Ovary (tissue), 9 donors: ENCODE data around the gene TIMM10B. TPM values are rescaled to one million over a fixed set of nuclear protein-coding genes. Genes with fewer than 3 reads are reported as not detected.

Experiments
- DNase-seq, 5 donors: peaks; one replicate each; pipeline ENCODE4 v3.0.0-alpha.2; 2019 to 2020
- H3K27ac ChIP-seq, 2 donors: fragments of 200-600 bp; one replicate each; pipeline versions ENCODE4 v1.5.1 to v1.8.0; 2019 to 2022
- H3K27me3 ChIP-seq: fragments of 200-600 bp; one replicate; pipeline ENCODE4 v1.8.0; 2022
- H3K36me3 ChIP-seq: fragments of 200-600 bp; sonication (generic); one replicate; pipeline ENCODE4 v1.5.1; 2019
- H3K4me1 ChIP-seq: one replicate; pipeline ENCODE4 v1.8.1; 2013; ENCODE audit warnings: mild to moderate bottlenecking, moderate library complexity; ENCODE audit not compliant: insufficient read depth
- H3K4me3 ChIP-seq: fragments of 200-600 bp; sonication (generic); one replicate; pipeline ENCODE4 v1.5.1; 2017
- H3K9me3 ChIP-seq, 2 donors: fragments of 200-600 bp in 1 of 2; sonication (generic) in 1 of 2; one replicate each; pipeline versions ENCODE4 v1.5.1 to v1.8.1; 2013 to 2019; ENCODE audit warnings: mild to moderate bottlenecking in 1 of 2, moderate library complexity in 1 of 2
- CTCF ChIP-seq, 3 donors: fragments of 450-650 bp in 2 of 3; fragments of 200-600 bp in 1 of 3; IDR thresholded peaks; one replicate each; pipeline versions ENCODE4 v1.5.1 to v1.8.0; 2016 to 2022; ENCODE audit warnings: antibody characterized with exemption in 3 of 3, mild to moderate bottlenecking in 1 of 3
- EP300 ChIP-seq: sonication (generic); formaldehyde crosslinking; IDR thresholded peaks from one replicate; pipeline ENCODE4 v1.6.1; 2017; ENCODE audit warnings: antibody characterized with exemption
- POLR2A ChIP-seq: fragments of 450-650 bp; IDR thresholded peaks from one replicate; pipeline ENCODE4 v1.6.1; 2017; ENCODE audit warnings: antibody characterized with exemption, mild to moderate bottlenecking, moderate library complexity
- WGBS, 3 donors: extraction: QIAGEN DNeasy Blood & Tissue Kit in 1 of 3; methylation state at CpG; one replicate each; pipeline versions ENCODE4 v1.1.5 to v1.1.7; 2013 to 2017; 5-methylcytosine and 5-hydroxymethylcytosine counted together
- intact Hi-C, 4 donors: fragments of 100-400 bp; cut with DNase I; formaldehyde crosslinking; loops; one replicate each; pipeline versions ENCODE4 v1.11.0 to v1.15.1; 2022 to 2023
- polyA plus RNA-seq, 2 donors: library from polyadenylated mRNA; stranded (reverse); fragments of 200-250 nt in 1 of 2; fragments of 350-450 nt in 1 of 2; fragmentation: Illumina TruSeq in 1 of 2; extraction: RNeasy Lipid Tissue Mini Kit (QIAGEN cat#74804) in 1 of 2; gene quantifications; one replicate each; pipeline ENCODE4 v1.2.3, GENCODE V29; 2013 to 2014
- total RNA-seq, 7 donors: library from RNA; depleted of rRNA in 2 of 7; stranded (reverse); fragments of >200 nt in 2 of 7; fragmentation: NEBNext Ultra II Directional in 3 of 7; extraction: Animal tissue kit (Norgen Biotek cat#: 25700) in 3 of 7; gene quantifications; one replicate each; pipeline versions ENCODE4 v1.1.0 to v1.2.4, GENCODE V29; 2016 to 2023
- donor health status: DM: no; HTN: no; CAD: no; lungs with moderate emphysema.
- donor health status: DM: no; HTN: no; CAD: no.
- donor health status: Bipolar disorder and iron deficiency.
- donor health status: DM: yes; HTN: yes; CAD: no.
- donor health status: DM: no; HTN: no; CAD: no.
- donor health status: DM: yes; HTN: yes; CAD: no.

TIMM10B gene
- total and polyA plus RNA-seq, 9 donors = 19.4 to 64.7 (median 38.4) TPM

DNA sequence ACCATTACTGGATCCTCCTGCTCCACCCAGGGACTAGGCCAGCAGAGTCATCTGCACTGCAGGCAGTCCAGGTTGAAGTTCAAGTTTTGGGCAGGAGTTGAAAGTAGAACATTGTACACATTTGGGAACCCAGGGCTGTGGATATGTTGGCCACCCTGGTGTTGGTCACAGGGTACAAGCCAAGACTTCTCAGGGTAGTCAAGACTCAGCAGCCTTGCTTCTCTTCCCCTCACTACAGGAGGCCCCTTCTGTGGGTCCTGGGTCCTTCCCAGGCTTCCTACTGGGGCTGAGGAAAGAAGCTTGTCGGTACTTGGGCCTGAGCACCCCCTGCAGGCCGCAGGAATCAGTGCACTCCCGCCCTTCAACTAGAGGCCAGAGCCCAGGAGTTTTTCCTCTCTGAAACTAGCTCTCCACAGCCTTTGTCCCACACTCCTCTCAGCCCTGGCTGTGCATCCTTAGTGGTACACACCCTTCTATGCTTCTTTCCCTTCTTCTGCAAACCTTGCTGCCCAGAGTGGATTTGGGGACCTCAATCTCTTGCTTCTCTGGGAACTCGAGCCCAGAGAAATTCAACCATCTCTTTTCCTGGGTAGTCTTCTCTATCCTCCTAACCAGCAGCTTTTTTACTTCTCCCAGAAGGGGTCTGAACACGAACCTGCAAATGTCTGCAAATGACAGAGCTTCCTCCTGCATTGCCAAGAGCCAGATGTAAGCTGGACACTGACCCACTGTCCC lies 37.9 kb upstream of the TIMM10B start:
- TF ChIP-seq EP300 (no peak), POLR2A (no peak), CTCF (IDR thresholded peaks at IDR 0.05) (peak; percentile 53 to 69 (median 53))
- WGBS, 3 donors = 24 to 30% (median 27%) methylated on average over 5 of the region's 5 CpGs
- H3K27ac ChIP-seq = no peak overlapping the region
- no peaks in the 10 kb centered on the region for H3K36me3 ChIP-seq
- H3K27me3 ChIP-seq = no peaks in the 10 kb centered on the region
- no peaks in the 10 kb centered on the region for H3K9me3 ChIP-seq
- no peaks in the 10 kb centered on the region for H3K4me1 ChIP-seq
- H3K4me3 ChIP-seq = no peak overlapping the region
- peak; percentile 35 to 71 (median 62) for DNase-seq
- intact Hi-C loops = loop anchor here (2.0 to 10.0 kb wide), 4 partner anchors 63 to 419 kb away; no protein-coding TSS in a partner anchor

DNA sequence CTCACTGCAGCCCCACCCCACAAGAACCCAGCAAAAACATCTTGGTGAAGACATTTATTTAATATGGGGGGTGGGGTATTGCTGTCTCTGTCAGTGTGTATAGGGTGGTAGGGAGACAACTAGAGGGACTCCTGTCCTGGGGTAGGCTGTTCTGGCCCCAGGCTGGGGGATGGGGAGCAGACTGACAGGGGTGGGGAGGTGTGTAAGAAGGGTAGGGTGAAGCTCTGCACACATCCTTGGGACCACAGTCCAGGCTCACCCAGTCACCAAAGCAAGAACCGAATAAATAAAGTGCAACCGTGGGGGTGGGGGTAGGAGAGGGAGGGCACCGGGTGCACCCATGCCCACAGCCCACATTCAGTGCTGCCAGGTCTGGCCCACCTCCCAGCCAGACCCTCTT lies 32.7 kb upstream of the TIMM10B start:
- 87 to 88% (median 88%) methylated on average over 3 of the region's 3 CpGs for WGBS, 3 donors
- no peaks in the 10 kb centered on the region for H3K4me1 ChIP-seq
- no peaks in the 10 kb centered on the region for H3K36me3 ChIP-seq
- intact Hi-C loops = loop anchor here in 1 of 4 donors (10.0 kb wide), 1 partner anchor 424 kb away; no protein-coding TSS in a partner anchor
- H3K9me3 ChIP-seq = no peaks in the 10 kb centered on the region
- no peak overlapping the region for H3K4me3 ChIP-seq
- no peaks in the 10 kb centered on the region for H3K27me3 ChIP-seq
- TF ChIP-seq EP300 (no peak), CTCF (IDR thresholded peaks at IDR 0.05) (no peak), POLR2A (no peak)
- no peak for DNase-seq
- no peak overlapping the region for H3K27ac ChIP-seq

- DNase-seq = no peak
- no peaks in the 10 kb centered on the region for H3K9me3 ChIP-seq
- TF ChIP-seq POLR2A (no peak), CTCF (IDR thresholded peaks at IDR 0.05) (no peak), EP300 (no peak)
- no peaks in the 10 kb centered on the region for H3K27me3 ChIP-seq
- no peak overlapping the region for H3K27ac ChIP-seq
- H3K36me3 ChIP-seq = no peaks in the 10 kb centered on the region
- H3K4me1 ChIP-seq = no peaks in the 10 kb centered on the region
- no peak overlapping the region for H3K4me3 ChIP-seq
- intact Hi-C loops = no loop called here
- 86 to 89% (median 88%) methylated on average over 3 of the region's 3 CpGs for WGBS, 3 donors
Observed at GRCh38 chr11:6452219-6452618, 29.1 kb upstream of the TIMM10B start.

DNA sequence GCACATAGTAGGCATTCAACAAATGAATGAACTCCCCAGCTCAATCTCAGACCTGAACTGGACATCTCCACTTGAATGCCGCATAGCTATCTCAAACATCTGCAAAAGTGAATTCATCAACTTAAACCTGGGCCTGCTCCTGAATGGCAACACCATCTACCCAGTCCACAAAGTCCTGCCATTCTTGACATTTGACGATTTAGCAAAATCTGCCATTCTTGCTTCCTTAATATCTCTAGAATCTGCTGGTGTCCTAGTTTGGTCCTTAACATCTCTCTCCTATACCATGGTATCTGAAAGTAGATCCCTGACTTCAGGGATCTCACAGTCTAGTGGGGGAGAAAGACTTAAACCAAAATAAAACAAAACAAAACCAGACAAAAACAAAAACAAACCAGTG lies 28.1 kb upstream of the TIMM10B start:
- intact Hi-C loops = no loop called here
- 92 to 97% (median 97%) methylated on average over 2 of the region's 2 CpGs for WGBS, 3 donors
- no peak overlapping the region for H3K27ac ChIP-seq

More for the DNA sequence above, 28.1 kb upstream of the TIMM10B start:
- TF ChIP-seq POLR2A (no peak), EP300 (no peak), CTCF (IDR thresholded peaks at IDR 0.05) (no peak)
- DNase-seq = no peak
- Histone ChIP-seq H3K4me1 (no peaks in the 10 kb centered on the region), H3K9me3 (no peaks in the 10 kb centered on the region), H3K27me3 (no peaks in the 10 kb centered on the region), H3K4me3 (no peak overlapping the region), H3K36me3 (no peaks in the 10 kb centered on the region)
